HG02642 (cell line): ENCODE data around the gene ANKRD63.

Experiments used
- ATAC-seq: cut with Tn5 transposase; IDR thresholded peaks from one replicate; pipeline ENCODE4 v1.9.1; 2021; ENCODE audit warnings: mild to moderate bottlenecking; ENCODE audit not compliant: unreplicated experiment, poor library complexity

Gene ANKRD63

GRCh38 chr15:40313531-40314398 is 30.9 kb upstream of the ANKRD63 start:
- no peak for ATAC-seq

- no peak for ATAC-seq
These were observed 29.7 kb upstream of the ANKRD63 start for GRCh38 chr15:40312370-40313158.

- no peak for ATAC-seq
These were observed 28.1 kb upstream of the ANKRD63 start for GRCh38 chr15:40310993-40311392.

GRCh38 chr15:40310001-40310959 is 27.4 kb upstream of the ANKRD63 start:
- ATAC-seq, result no peak

GRCh38 chr15:40309344-40309862 is 26.5 kb upstream of the ANKRD63 start:
- no peak for ATAC-seq

GRCh38 chr15:40307421-40308211 is 24.8 kb upstream of the ANKRD63 start, which contains the start of gene PLCB2:
Gene PLCB2 (minus strand): TSS chr15:40307935. CDS start chr15:40307672, 263 bp downstream.
- peak; percentile 62 for ATAC-seq

GRCh38 chr15:40306908-40307307 is 24.0 kb upstream of the ANKRD63 start:
- peak; percentile 16 for ATAC-seq

- no peak for ATAC-seq
These were observed 23.5 kb upstream of the ANKRD63 start for GRCh38 chr15:40306371-40306770.

GRCh38 chr15:40305281-40305680 is 22.4 kb upstream of the ANKRD63 start:
- ATAC-seq, result no peak

GRCh38 chr15:40303576-40303975 is 20.7 kb upstream of the ANKRD63 start:
- ATAC-seq, result no peak

GRCh38 chr15:40302981-40303380 is 20.1 kb upstream of the ANKRD63 start:
- no peak for ATAC-seq

- ATAC-seq, result no peak
These were observed 19.5 kb upstream of the ANKRD63 start for GRCh38 chr15:40302288-40302886.

- no peak for ATAC-seq
These were observed 18.8 kb upstream of the ANKRD63 start for GRCh38 chr15:40301467-40302179.

GRCh38 chr15:40300771-40301170 is 17.9 kb upstream of the ANKRD63 start:
- no peak for ATAC-seq

GRCh38 chr15:40300367-40300766 is 17.5 kb upstream of the ANKRD63 start:
- no peak for ATAC-seq

GRCh38 chr15:40298216-40298935 is 15.5 kb upstream of the ANKRD63 start:
- no peak for ATAC-seq

- no peak for ATAC-seq
These were observed 14.5 kb upstream of the ANKRD63 start for GRCh38 chr15:40297356-40297755.
